Thyroid gland (tissue), 4 donors: ENCODE measurements around the gene FITM1. TPM values are rescaled to one million over a fixed set of nuclear protein-coding genes. Genes with fewer than 3 reads are reported as not detected.

Experiments used
- DNase-seq, 2 donors: peaks; one replicate each; pipeline ENCODE4 v3.0.0-alpha.2; 2019
- H3K27ac ChIP-seq, 3 donors: fragments of 200-600 bp; sonication (generic); 1 replicate in 2 of 3; 2 replicates in 1 of 3; pipeline ENCODE4 v1.5.1; 2016 to 2019; ENCODE audit warnings: mild to moderate bottlenecking in 1 of 3, moderate library complexity in 1 of 3
- H3K27me3 ChIP-seq: fragments of 200-600 bp; sonication (generic); one replicate; pipeline ENCODE4 v1.5.1; 2019
- H3K36me3 ChIP-seq, 2 donors: fragments of 200-600 bp; sonication (generic); one replicate each; pipeline ENCODE4 v1.5.1; 2016 to 2019
- H3K4me1 ChIP-seq, 2 donors: fragments of 200-600 bp; sonication (generic); one replicate each; pipeline ENCODE4 v1.5.1; 2017 to 2019
- H3K4me3 ChIP-seq, 3 donors: fragments of 200-600 bp; sonication (generic); replicated peaks in 1 of 3; 1 replicate in 2 of 3; 2 replicates in 1 of 3; pipeline ENCODE4 v1.5.1; 2016; ENCODE audit warnings: mild to moderate bottlenecking in 1 of 3
- H3K9me3 ChIP-seq: fragments of 200-600 bp; sonication (generic); one replicate; pipeline ENCODE4 v1.5.1; 2017
- CTCF ChIP-seq, 6 experiments: fragments of 200-600 bp in 3 of 6; fragments of 450-650 bp in 3 of 6; sonication (generic) in 3 of 6; IDR thresholded peaks; one replicate each; pipeline ENCODE4 v1.5.1; 2016 to 2019; ENCODE audit warnings: antibody characterized with exemption in 6 of 6, mild to moderate bottlenecking in 2 of 6, inconsistent platforms in 1 of 6, moderate library complexity in 1 of 6
- POLR2A ChIP-seq, 2 donors: fragments of 450-650 bp; IDR thresholded peaks; one replicate each; pipeline ENCODE4 v1.6.1; 2017; ENCODE audit warnings: antibody characterized with exemption in 2 of 2, mild to moderate bottlenecking in 2 of 2, moderate library complexity in 1 of 2
- WGBS, 2 donors: methylation state at CpG; one replicate each; pipeline ENCODE4 v1.1.5; 2017; 5-methylcytosine and 5-hydroxymethylcytosine counted together
- intact Hi-C: fragments of 100-400 bp; cut with DNase I; formaldehyde crosslinking; loops from one replicate; pipeline ENCODE4 v1.15.1; 2023
- microRNA-seq: library from miRNA; unstranded; fragments of <30 nt; microRNA quantifications from one replicate; pipeline ENCODE4, GENCODE V29; 2016
- small RNA-seq: library from RNA; depleted of rRNA; stranded (forward); fragments of <200 nt; gene quantifications from one replicate; pipeline ENCODE3, GENCODE V24; 2016
- total RNA-seq, 4 donors: library from RNA; depleted of rRNA; stranded (reverse); fragments of >200 nt; gene quantifications; one replicate each; pipeline ENCODE4 v1.2.3, GENCODE V29; 2016

The FITM1 gene
- total RNA-seq, 4 donors from 2014 or later = 0.63 to 3.5 (median 2.7) TPM; not detected in 1

- Histone ChIP-seq H3K27me3 (no peaks in the 10 kb centered on the region), H3K36me3 (peaks cover 26 to 30% of the 10 kb centered on the region in 2 donors), H3K27ac (peak overlapping the region in 1 of 3 donors; percentile 59), H3K4me3 (no peak overlapping the region), H3K9me3 (no peaks in the 10 kb centered on the region), H3K4me1 (peaks cover 0 to 17% of the 10 kb centered on the region in 2 donors)
- no peak for DNase-seq
- WGBS, 2 donors = 82 to 93% methylated on average over 9 to 10 of the region's 14 CpGs
- TF ChIP-seq POLR2A (IDR thresholded peaks at IDR 0.05) = no peak
- intact Hi-C loops = no loop called here
These were observed 49.0 kb downstream of the FITM1 start for GRCh38 chr14:24179294-24179960.

GRCh38 chr14:24179961-24180796, 49.7 kb downstream of the FITM1 start:
- no peak for TF ChIP-seq CTCF (IDR thresholded peaks at IDR 0.05)
- TF ChIP-seq POLR2A (IDR thresholded peaks at IDR 0.05) = no peak
- Histone ChIP-seq H3K27ac (peak overlapping the region in 2 of 3 donors; percentile 7 to 59), H3K4me1 (peaks cover 0 to 17% of the 10 kb centered on the region in 2 donors), H3K36me3 (peaks cover 33 to 35% of the 10 kb centered on the region in 2 donors), H3K4me3 (no peak overlapping the region), H3K9me3 (no peaks in the 10 kb centered on the region), H3K27me3 (no peaks in the 10 kb centered on the region)
- intact Hi-C loops = no loop called here
- WGBS, 2 donors = 77 to 83% methylated on average over 17 to 18 of the region's 18 CpGs
- DNase-seq = peak; percentile 24 to 26

GRCh38 chr14:24181371-24182077, 51.1 kb downstream of the FITM1 start:
- Histone ChIP-seq H3K4me3 (no peak overlapping the region), H3K27me3 (no peaks in the 10 kb centered on the region), H3K27ac (no peak overlapping the region), H3K4me1 (peaks cover 0 to 17% of the 10 kb centered on the region in 2 donors), H3K36me3 (peaks cover 41 to 45% of the 10 kb centered on the region in 2 donors), H3K9me3 (no peaks in the 10 kb centered on the region)
- TF ChIP-seq POLR2A (IDR thresholded peaks at IDR 0.05) (no peak), CTCF (IDR thresholded peaks at IDR 0.05) (no peak)
- 93 to 94% methylated on average over 8 to 18 of the region's 19 CpGs for WGBS, 2 donors
- DNase-seq = no peak
- intact Hi-C loops = no loop called here

Small RNAs within 50 kb of the gene (microRNA-seq; reads per million reads assigned to microRNA genes)
- not detected for gene MIR7703

Small RNAs within 50 kb of the gene (small RNA-seq; reads per million reads assigned to genes)
- gene IPO4 (not detected), gene IRF9 (not detected), gene RNA5SP383 (0.56 reads per million)

Other genes with a start within 250 kb of the FITM1 start
- gene DHRS4, start 176.9 kb upstream of the FITM1 start, total RNA-seq = 10 to 100 TPM; 19.2 to 55.7 (median 37.7) TPM
- gene DHRS4L2, start 141.7 kb upstream of the FITM1 start, total RNA-seq = 10 to 100 TPM in 2 of 4 donors, 1 to 10 TPM in 2; 4.7 to 27.1 (median 12.6) TPM
- 1 to 10 TPM in 2 of 4 donors, under 1 TPM in 2; 0.63 to 1.3 (median 0.99) TPM for gene CARMIL3, start 78.7 kb upstream of the FITM1 start, total RNA-seq
- gene CPNE6, start 59.1 kb upstream of the FITM1 start, total RNA-seq = under 1 TPM in 1 of 4 donors, not detected in 3; 0.29 TPM
- 10 to 100 TPM; 29.8 to 47.4 (median 39.3) TPM for gene PCK2, start 36.3 kb upstream of the FITM1 start, total RNA-seq
- 100 to 1,000 TPM in 3 of 4 donors, 10 to 100 TPM in 1; 90.6 to 155 (median 132) TPM for gene DCAF11, start 15.9 kb upstream of the FITM1 start, total RNA-seq
- gene NRL, start 15.7 kb upstream of the FITM1 start, total RNA-seq = 10 to 100 TPM in 2 of 4 donors, 1 to 10 TPM in 2; 2.1 to 11.7 (median 8.4) TPM
- gene PSME1, start 5.5 kb downstream of the FITM1 start, total RNA-seq = 100 to 1,000 TPM; 117 to 193 (median 186) TPM
- 10 to 100 TPM in 3 of 4 donors, 1 to 10 TPM in 1; 8.3 to 25.5 (median 16.9) TPM for gene EMC9, start 10.9 kb downstream of the FITM1 start, total RNA-seq
- gene PSME2, start 16.0 kb downstream of the FITM1 start, total RNA-seq = 10 to 100 TPM; 31.3 to 66.6 (median 47.5) TPM
- gene RNF31, start 16.8 kb downstream of the FITM1 start, total RNA-seq = 100 to 1,000 TPM in 1 of 4 donors, 10 to 100 TPM in 3; 30.6 to 106 (median 67.6) TPM
- 10 to 100 TPM; 55.1 to 92.3 (median 70.0) TPM for gene IRF9, start 30.6 kb downstream of the FITM1 start, total RNA-seq
- 1 to 10 TPM; 4.1 to 7.1 (median 5.4) TPM for gene REC8, start 41.4 kb downstream of the FITM1 start, total RNA-seq
- gene IPO4, start 58.2 kb downstream of the FITM1 start, total RNA-seq = 10 to 100 TPM; 28.1 to 49.0 (median 31.3) TPM
- 100 to 1,000 TPM in 3 of 4 donors, 10 to 100 TPM in 1; 92.0 to 114 (median 107) TPM for gene TM9SF1, start 64.8 kb downstream of the FITM1 start, total RNA-seq
- gene TSSK4, start 75.0 kb downstream of the FITM1 start, total RNA-seq = not detected
- 10 to 100 TPM; 26.5 to 60.2 (median 46.2) TPM for gene CHMP4A, start 82.8 kb downstream of the FITM1 start, total RNA-seq
- 10 to 100 TPM; 13.1 to 55.9 (median 25.4) TPM for gene MDP1, start 85.4 kb downstream of the FITM1 start, total RNA-seq
- 100 to 1,000 TPM; 149 to 317 (median 172) TPM for gene NEDD8, start 101.7 kb downstream of the FITM1 start, total RNA-seq
- gene GMPR2, start 102.3 kb downstream of the FITM1 start, total RNA-seq = 100 to 1,000 TPM in 2 of 4 donors, 10 to 100 TPM in 2; 68.8 to 237 (median 110) TPM
- 100 to 1,000 TPM in 1 of 4 donors, 10 to 100 TPM in 3; 67.3 to 101 (median 71.6) TPM for gene TINF2, start 112.0 kb downstream of the FITM1 start, total RNA-seq
- 1 to 10 TPM; 1.9 to 2.8 (median 2.0) TPM for gene TGM1, start 132.5 kb downstream of the FITM1 start, total RNA-seq
- 10 to 100 TPM; 29.8 to 44.8 (median 33.5) TPM for gene RABGGTA, start 140.9 kb downstream of the FITM1 start, total RNA-seq
- 10 to 100 TPM; 35.2 to 59.3 (median 38.3) TPM for gene DHRS1, start 169.1 kb downstream of the FITM1 start, total RNA-seq
- gene NOP9, start 169.2 kb downstream of the FITM1 start, total RNA-seq = 10 to 100 TPM; 16.4 to 22.3 (median 20.7) TPM
- 10 to 100 TPM in 1 of 4 donors, 1 to 10 TPM in 3; 4.6 to 13.0 (median 9.5) TPM for gene CIDEB, start 177.3 kb downstream of the FITM1 start, total RNA-seq
- 10 to 100 TPM in 2 of 4 donors, 1 to 10 TPM in 2; 6.8 to 18.5 (median 10.9) TPM for gene LTB4R2, start 179.5 kb downstream of the FITM1 start, total RNA-seq
- gene LTB4R, start 180.8 kb downstream of the FITM1 start, total RNA-seq = 1 to 10 TPM; 4.2 to 7.4 (median 4.3) TPM
- gene ADCY4, start 204.4 kb downstream of the FITM1 start, total RNA-seq = 10 to 100 TPM; 35.2 to 65.4 (median 48.8) TPM
- 10 to 100 TPM; 12.4 to 21.3 (median 18.4) TPM for gene RIPK3, start 209.3 kb downstream of the FITM1 start, total RNA-seq
- 10 to 100 TPM; 19.4 to 41.3 (median 38.6) TPM for gene NFATC4, start 237.5 kb downstream of the FITM1 start, total RNA-seq